HG03066 (cell line): ENCODE data around the gene KCNS1.
"Not testable (repeated sequence)": the region's sequence is repeated elsewhere in the genome, so short reads cannot be mapped to it uniquely, and the experiment has no call there.

Source experiments
- ATAC-seq: cut with Tn5 transposase; IDR thresholded peaks from one replicate; pipeline ENCODE4 v1.9.1; 2021; ENCODE audit warnings: low read depth; ENCODE audit not compliant: unreplicated experiment

The KCNS1 gene

DNA sequence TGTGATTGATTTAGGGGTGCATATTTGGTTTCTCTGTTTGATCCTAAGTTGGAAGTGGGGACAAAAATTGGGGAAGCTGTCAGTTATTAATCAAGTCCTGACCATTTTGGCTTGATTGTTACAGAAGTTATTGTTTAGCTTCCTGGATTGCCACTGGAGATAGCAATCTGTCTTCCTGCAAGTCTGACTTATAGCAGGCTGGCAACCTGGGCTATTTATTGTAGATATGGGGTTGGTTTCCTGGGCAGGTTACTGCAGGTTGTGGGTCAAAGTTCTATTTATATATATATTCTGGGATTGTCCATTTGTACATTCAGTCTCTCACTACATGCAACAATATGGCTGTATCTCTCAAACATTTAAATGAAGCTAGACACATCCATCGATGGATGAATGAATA, 17.8 kb downstream of the KCNS1 start:
- ATAC-seq, result no peak

DNA sequence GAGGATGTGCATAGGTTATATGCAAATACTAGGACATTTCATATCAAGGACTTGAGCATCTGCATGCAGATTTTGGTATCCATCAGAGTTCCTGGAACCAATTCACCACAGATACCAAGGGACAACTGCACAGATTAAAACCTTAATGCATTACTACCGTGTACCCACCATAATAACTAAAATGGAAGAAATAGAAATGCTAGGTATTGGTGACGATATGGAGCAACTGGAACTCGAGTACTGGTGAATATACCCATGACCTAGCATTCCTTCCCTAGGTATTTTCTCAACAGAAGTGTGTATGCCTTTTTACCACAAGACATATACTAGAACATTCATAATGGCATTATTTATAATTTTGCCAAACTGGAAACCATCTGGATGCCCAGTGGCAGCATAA, 18.5 kb downstream of the KCNS1 start:
- no peak for ATAC-seq

DNA sequence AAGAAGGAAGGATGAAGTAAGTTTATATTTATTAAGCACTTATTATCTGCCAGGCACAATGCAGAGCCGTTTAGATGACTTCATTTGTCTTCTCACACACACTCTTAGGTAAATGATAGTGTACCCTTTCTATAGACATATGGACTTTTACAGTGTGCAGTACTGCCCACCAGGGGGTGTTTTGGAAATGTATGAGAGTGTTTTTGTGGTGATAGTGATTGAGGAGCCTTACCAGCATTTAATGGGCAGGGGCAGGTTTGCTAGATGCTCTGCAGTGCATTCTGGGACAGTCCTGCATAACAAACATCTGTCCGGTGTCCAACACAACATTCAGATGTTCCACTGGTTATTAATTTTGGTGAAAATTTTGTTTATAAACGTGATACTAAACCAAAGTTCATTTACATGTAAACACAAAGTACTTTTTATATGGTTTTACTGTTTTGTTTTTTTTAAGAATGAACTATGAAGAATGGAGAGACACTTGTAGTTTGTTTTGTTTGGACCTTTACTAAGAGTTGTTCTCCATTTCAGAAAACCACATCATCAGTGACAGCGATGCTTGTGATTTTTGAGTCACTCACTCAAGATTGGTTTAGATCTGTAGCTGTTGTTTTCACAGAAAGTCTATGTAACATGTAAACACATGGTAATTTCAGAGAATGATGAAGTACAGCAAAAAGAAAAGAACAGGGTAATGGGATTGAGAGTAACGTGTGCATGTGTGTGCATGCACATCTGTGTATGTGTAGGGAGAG, 19.9 kb downstream of the KCNS1 start:
- ATAC-seq, result no peak

DNA sequence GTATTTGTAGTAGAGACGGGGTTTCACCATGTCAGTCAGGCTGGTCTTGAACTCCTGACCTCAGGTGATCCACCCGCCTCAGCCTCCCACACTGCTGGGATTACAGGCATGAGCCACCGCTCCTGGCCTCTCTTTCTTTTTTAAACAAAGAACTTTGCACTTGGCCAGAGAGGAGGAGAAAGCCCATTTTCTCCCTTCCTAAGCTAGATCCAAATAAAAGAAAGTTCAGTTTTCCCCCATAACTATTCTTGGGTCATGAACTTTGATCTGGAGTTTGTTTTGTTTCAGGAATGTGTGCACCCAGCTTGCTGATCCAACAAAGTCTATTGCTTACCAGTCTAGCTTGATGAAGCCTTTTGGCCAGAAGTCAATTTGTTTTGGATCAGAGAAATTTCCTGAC, 23.4 kb downstream of the KCNS1 start:
- no peak for ATAC-seq

DNA sequence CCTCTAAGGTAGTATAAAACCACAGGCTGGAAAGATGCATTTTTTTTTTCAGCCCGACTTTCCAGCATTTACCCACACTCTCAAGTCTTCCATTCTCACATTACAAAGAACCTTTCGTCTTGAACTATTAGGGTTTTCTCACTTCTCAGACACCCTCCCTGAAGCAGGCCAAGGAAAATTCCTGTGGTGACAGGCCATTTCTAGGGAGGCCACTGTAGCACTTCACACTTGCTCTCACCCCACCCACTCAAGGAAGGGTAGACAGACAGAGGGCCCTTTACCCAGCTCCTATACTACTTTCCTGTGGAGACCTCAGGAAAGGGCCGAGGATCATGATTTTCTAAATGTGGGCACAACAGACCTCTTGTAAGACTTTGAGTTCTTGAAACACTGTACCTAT, 27.7 kb downstream of the KCNS1 start:
- no peak for ATAC-seq

DNA sequence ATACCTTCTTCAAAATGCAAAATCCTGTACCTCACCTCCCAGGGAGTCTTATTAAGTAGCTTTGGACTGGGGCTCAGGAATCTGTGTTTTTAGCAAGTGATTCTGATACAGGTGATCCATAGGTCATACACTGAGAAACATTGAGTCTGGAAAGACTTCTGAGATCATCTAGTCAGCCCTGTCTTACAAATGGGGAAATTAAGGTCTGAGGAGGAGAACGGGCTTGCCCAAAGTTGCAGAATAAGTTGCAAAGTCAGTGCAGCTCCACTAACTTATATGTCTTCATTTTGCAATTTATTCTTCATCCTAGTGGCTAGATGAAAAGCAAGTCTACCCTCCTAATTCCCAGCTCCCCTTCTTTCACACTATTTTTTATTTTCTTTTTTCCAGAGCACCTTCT, 28.9 kb downstream of the KCNS1 start:
- ATAC-seq, result no peak

DNA sequence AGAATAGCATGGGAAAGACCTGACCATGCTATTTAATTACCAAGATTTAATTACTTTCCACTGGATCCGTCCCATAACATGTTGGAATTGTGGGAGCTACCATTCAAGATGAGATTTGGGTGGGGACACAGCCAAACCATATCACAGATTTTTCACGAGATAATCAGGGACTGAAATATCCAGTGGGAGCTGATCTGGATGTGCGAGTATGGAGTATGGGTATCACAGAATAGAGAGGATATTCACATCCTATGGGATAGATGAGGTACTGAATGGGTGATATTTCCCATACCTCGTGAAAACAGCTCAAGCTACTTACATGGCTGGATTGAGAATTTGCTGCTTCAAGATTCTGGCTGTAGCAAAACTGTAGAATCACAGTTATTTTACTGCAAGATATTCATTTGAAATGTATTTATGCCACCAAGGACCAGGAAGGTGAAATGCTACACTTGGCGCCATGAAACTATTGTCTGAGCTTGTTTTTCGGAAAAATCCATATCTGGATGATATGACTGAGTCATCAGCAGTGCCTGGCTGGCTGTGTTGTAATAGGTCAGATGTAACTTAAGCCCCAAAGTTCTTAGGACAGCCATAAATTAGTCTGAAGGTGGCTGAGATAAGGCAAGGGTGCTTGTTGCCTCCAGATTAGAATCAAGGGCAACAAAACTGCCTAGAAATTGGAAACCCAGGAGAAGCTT, 29.8 kb downstream of the KCNS1 start:
- no peak for ATAC-seq

DNA sequence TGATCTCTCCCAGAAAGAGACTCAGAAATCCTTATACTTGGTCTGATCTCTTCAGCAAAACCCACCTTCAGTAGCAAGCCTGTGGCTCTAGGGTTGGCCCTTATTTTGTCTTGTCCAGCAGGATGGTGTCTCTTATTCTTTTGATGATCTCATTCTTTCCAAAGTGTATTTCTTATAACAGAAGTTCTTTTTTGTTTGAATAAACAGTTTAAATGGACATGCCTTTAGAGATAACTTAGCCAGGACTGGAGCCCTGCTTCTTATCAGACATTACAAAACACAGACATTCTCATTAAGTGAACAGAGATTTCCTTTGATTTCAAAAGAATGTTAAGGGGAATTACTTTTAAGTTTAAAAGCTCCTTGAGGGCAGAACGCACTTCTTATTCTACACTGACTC, 31.7 kb downstream of the KCNS1 start:
- ATAC-seq, result no peak

DNA sequence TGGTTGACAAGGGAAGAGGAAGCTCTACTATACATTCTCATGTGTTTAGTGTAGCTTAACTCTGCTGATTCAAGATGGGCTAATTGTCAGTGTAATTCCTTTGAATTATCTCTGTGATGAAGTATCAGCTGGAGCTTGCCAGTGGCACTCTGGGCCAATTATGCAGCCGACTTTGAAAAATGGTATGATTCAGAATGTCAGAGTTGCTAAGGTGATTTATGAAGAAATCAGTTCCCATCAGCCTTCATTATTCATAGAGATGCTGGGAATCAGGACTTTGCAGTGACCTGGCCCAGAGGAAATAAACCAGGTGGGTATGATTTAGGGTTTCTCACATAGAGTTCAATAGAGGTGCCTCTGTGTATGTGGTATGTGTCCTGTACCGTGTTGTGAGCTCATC, 33.4 kb downstream of the KCNS1 start:
- ATAC-seq, result no peak

DNA sequence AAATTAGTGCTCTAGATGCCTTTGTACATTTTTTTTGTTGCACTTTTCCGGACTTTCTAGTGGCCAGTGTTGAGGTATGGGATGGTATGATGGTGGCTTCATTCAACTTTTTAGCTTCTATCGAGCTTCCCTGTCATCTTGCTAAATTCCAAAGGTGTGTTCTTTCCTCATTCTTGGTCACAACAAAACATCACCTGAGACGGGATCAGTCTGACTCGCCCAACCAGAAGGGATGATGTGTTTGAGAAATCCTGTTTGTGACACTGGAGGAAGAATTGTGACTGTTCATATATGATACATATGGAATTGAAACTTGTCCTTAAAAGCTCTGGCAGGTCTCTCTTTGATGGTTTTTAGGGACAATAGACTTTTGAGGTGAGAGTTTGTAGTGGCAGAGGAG, 33.8 kb downstream of the KCNS1 start:
- ATAC-seq, result no peak

DNA sequence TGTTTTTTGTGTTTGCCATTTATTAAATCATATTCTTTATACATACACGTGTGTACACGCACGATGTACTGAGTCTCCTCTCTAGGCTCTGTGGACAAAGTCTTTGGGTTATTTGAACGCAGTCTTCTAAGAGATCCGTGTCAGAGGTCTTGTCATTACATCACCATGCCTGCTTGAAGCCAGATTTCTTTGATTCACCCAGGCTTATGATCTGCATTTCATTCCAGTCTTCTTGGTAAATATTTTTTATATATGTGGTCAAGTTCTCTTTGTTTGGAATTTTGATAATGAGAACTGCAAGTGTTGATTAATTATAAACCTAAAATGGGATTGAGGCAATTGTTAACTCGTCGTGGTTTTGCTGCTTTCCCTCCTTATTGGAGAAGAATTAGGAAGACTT, 34.6 kb downstream of the KCNS1 start:
- no peak for ATAC-seq

DNA sequence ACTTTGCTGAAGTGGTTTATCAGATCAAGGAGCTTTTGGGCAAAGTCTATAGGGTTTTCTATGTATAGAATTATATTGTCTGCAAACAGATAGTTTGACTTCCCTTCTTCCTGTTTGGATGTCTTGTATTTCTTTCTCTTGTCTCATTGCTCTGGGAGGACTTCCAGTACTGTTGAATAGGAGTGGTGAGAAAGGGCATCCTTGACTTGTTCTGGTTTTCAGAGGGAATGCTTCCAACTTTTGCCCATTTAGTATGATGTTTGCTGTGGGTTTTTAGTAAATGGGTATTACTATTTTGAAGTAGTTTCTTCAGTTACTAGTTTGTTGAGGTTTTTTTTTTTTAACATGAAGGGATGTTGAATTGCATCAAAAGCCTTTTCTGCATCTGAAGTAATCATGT, 36.1 kb downstream of the KCNS1 start:
- ATAC-seq, result no peak

DNA sequence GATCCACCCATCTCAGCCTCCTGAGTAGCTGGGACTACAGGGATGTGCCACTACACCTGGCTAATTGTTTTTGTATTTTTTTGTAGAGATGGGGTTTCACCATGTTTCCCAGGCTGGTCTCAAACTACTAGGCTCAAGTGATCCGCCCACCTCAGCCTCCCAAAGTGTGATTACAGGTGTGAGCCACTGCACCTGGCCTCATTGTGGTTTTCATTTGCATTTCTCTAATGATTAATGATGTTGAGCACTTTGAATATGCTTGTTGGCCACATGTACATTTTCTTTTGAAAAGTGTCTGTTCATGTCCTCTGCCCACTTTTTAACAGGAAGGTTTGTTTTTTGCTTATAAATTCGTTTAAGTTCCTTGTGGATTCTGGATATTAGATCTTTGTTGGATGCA, 37.8 kb downstream of the KCNS1 start:
- ATAC-seq, result not testable (repeated sequence)

DNA sequence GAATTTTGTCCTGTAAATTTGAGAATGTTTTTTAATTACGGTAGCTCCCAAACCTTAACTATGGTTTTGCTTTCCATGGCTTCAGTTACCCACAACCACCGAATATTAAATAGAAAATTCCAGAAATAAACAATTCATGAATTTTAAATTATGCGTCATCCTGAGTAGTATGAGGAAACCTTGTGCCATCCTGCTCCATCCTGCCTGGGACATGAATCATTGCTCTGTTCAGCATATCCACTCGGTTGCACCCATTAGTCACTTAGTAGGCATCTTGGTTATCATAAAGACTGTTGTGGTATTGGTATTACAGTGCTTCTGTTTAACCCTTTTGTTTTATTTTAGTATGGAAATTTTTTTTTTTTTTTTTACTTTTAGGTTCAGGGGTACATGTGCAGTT, 39.7 kb downstream of the KCNS1 start:
- ATAC-seq, result no peak

DNA sequence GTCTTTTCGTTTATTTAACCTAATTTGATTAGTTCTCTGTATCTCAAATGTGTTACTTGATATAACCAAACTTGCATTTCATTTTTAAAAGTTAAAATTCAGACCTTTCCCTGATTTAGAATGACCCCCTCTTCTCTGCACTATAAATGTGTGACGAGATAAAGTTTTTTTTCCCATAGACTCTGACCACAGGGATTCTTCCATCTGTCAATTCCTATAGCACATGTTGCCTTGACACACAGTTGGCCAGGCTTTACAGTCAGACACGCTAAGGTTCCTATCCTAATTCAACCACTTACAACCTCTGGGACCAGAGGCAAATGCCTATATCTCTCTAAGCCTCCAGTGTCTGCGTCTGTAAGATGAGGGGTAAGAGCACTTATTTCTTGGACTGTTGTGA, 40.6 kb downstream of the KCNS1 start:
- no peak for ATAC-seq

DNA sequence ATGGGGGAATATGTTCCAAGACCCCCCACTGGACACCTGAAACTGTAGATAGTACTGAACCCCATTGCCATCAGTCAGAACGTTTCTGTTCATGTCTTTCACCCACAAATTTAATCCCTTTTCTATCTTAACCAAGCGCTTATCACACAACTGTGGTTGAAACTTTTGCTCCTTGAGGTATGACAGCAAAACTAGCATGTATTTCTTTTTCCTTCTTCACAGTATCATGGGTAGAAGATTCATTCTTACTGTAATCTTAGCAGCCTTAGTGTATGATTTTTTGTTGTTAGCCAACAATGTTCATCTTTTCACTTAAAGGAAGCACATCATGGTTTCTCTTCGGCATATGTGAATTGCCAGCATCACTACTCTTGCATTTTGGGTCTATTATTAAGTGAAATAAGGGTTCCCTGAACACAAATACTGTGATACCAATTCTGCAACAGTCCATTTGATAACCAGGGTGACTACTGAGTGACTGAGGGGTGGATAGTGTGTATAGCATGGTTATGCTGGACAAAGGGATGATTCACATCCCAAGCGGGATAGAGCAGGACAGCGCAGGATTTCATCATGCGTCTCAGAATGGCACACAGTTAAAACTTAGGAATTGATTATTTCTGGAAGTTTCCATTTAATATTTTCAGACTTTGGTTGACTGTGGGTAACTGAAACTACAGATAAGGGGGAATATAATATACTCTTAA, 41.8 kb downstream of the KCNS1 start:
- no peak for ATAC-seq

DNA sequence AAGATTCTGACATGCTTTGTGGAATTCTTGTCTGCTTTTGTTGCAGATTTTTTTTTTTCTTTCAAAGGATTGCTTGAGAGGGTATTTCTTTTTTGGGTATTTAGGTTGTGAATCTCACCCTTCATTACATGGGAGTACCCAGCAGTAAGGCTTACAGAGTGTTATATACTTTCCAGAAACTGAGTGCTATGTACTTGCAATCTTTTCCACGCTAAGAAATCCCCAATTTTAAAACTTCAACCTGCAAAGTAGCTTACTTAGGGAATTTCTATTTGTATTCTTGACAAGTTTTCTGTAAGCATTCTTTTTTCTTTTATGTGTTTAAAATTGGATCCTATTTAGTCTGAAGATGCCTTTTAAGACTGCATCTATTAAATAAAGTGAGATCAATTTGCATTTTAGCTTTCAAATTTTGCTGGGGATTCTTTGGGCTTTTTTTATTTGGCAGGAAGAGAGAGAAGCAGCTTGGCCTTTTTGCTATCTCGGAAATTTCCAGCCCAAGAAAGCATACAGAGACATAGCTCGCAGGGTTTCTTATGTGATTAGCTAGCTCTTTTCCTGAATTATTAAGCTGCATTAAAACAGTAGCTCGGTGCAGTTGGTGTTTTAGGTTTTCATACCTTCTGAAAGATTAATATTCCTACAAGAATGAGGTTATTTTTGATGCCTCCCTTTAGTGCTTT, 42.6 kb downstream of the KCNS1 start:
- no peak for ATAC-seq

DNA sequence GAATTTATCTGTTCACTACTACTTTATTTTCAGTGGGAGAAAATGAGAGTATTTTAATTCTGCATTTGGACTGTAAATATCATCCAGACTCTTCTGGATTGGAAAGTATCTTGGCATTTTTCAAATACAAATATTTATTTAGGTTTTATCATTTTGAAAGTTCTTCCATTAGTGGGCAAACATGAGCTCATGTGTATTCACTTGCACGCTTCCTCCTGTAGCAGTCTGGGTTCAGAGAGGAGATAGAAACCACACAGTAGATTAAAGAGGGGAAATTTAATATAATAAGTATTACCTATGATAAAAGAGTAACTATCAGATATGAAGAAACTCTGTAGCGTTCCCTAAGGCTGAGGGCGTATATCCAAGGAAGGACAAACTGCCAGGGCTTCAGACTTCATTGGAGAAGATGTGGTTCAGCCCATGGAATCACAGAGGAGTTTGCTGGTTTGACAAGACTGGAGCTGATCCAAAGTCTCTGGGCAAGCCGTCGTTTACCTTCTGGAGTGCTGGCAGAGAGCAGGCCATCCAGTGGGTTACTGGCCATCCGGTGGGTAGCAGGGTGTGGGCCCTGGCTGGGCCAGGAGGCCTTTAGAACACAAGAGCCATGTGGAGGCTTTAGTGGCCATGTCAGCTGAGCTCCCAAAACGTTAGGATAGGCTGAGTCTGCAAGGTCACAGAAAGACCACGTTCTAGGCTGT, 44.3 kb downstream of the KCNS1 start:
- ATAC-seq, result no peak

DNA sequence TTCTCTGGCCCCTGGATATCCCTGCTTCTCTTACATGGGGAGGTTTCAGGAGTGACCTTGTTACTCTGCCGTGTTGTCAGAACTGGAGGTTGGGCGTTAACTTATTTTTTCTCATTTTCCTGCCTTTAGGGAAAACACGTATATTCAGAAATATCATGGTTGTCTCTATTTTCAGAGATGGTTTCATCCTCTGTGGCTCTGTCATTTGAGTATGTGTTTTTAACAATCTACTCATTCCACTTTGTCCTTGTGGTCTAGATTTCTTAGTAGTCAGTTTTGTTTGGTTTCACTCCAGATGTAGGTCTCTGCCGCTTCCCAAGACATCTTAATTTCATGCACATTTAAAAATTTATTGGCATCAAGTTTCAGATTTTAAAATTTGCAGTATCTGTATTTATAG, 45.9 kb downstream of the KCNS1 start:
- no peak for ATAC-seq

DNA sequence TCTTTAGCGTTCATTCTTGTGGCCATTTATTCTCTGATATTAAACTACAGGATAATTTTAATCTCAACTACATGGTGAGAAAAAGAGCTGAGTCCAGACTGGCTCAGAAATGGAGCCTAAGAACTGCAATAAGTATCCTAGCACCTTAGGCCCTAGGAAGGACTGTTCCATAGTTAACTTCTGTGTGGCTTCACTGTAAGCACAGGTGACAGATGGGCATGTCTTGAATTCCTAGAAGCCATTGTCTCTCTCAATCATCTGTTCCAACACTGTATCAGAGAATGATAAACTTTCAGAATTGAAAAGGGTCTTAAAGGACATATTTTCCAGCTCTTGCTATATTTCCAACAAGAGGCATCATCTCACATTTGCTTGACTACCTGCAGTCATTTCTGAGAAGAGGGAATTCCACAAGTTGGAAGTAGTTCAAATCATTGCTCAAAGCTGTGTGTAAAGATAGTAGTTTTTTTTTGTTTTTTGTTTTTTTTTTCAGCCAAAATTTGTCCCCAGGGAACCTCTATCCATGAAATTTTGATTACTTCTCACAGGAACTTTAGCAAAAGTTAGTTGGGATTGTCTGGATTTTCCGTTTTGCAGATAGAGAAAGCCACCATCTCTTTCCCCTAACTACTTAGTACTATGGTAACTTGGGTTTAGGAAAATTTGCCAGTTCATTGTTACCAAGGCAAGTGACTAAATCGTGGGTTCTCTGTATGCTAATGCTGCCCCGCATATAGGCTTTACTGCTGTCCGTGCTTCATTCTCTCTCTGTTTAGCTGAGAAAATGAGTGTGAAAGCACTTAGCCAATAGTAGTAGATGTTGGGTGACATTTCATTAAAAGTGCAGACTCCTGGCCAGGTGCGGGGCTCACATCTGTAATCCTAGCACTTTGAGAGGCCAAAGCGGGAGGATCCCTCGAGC, 47.2 kb downstream of the KCNS1 start:
- no peak for ATAC-seq
